Amniotic epithelial cell (primary cell): Measurements from ENCODE around the gene ART3.

ENCODE experiments used
- DNase-seq: peaks from one replicate; pipeline ENCODE4 v3.0.0-alpha.2; 2010; ENCODE audit warnings: low read depth

ART3 gene

GRCh38 chr4:76148142-76148865 lies 73.8 kb downstream of the ART3 start, which contains the start of gene NUP54:
NUP54 (minus strand) TSS chr4:76148397; CDS start chr4:76148374, 23 bp downstream.
- DNase-seq = peak; percentile 93

- no peak for DNase-seq
These were observed 78.8 kb downstream of the ART3 start for GRCh38 chr4:76153356-76153755.

GRCh38 chr4:76155979-76156378 lies 81.5 kb downstream of the ART3 start:
- no peak for DNase-seq

- DNase-seq = peak; percentile 32
These were observed 82.1 kb downstream of the ART3 start for GRCh38 chr4:76156635-76157034.

- DNase-seq = no peak
These were observed 85.8 kb downstream of the ART3 start for GRCh38 chr4:76160355-76160754.
